K562 (cell line): ENCODE results near the gene SH3D21. TPM values are rescaled to one million over a fixed set of nuclear protein-coding genes. Genes with fewer than 3 reads are reported as not detected.

Experiments
- ARID3B ChIP-seq: fragments of 250-450 bp; sonication (Bioruptor Pico); IDR thresholded peaks from 2 replicates; pipeline ENCODE4 v1.4.0; 2020; ENCODE audit warnings: borderline replicate concordance
- BCL6 ChIP-seq: fragments of 250-450 bp; sonication (Bioruptor Pico); IDR thresholded peaks from 2 replicates; pipeline ENCODE4 v1.4.0; 2020
- BRCA1 ChIP-seq, 2 experiments: fragments of 450-650 bp in 1 of 2; sonication (generic) in 1 of 2; formaldehyde crosslinking in 1 of 2; IDR thresholded peaks; 2 replicates each; pipeline versions ENCODE4 v1.5.0 to v1.6.1; 2017 to 2020; ENCODE audit warnings: mild to moderate bottlenecking in 1 of 2, missing genetic modification reagents in 1 of 2
- CCNT2 ChIP-seq: IDR thresholded peaks from 2 replicates; pipeline ENCODE4 v1.6.1; 2011; ENCODE audit warnings: borderline replicate concordance, low read depth, mild to moderate bottlenecking, moderate library complexity, mixed read lengths, low read length; ENCODE audit not compliant: insufficient read length; ENCODE audit errors: extremely low read depth
- GATA2 ChIP-seq: sonication (generic); formaldehyde crosslinking; IDR thresholded peaks from 2 replicates; pipeline ENCODE4 v1.4.0; 2020; ENCODE audit warnings: mild to moderate bottlenecking, missing genetic modification reagents
- GTF2E2 ChIP-seq: fragments of 200-800 bp; sonication (Bioruptor generic); IDR thresholded peaks from 2 replicates; pipeline ENCODE4 v1.6.1; 2016; ENCODE audit warnings: missing genetic modification characterization, missing compliant biosample characterization
- HNRNPLL ChIP-seq: fragments of 200-400 bp; formaldehyde crosslinking; IDR thresholded peaks from 2 replicates; pipeline ENCODE4 v1.6.1; 2017; ENCODE audit warnings: low read length, low read depth, mild to moderate bottlenecking; ENCODE audit not compliant: poor library complexity, severe bottlenecking
- NEUROD1 ChIP-seq: fragments of 150-350 bp; IDR thresholded peaks from 2 replicates; pipeline ENCODE4 v1.6.1; 2014; ENCODE audit warnings: borderline replicate concordance, low read length, low read depth; ENCODE audit not compliant: partially characterized antibody
- NUFIP1 ChIP-seq: fragments of 450-650 bp; IDR thresholded peaks from 2 replicates; pipeline ENCODE4 v1.6.1; 2018; ENCODE audit not compliant: partially characterized antibody
- PHB2 ChIP-seq: fragments of 450-650 bp; IDR thresholded peaks from 2 replicates; pipeline ENCODE4 v1.6.1; 2017; ENCODE audit warnings: low read depth
- POLR2G ChIP-seq: fragments of 200-400 bp; formaldehyde crosslinking; IDR thresholded peaks from 2 replicates; pipeline ENCODE4 v1.6.1; 2017; ENCODE audit warnings: low read depth, mild to moderate bottlenecking, antibody characterized with exemption, low read length, moderate library complexity
- RBM25 ChIP-seq: fragments of 200-400 bp; formaldehyde crosslinking; IDR thresholded peaks from 2 replicates; pipeline ENCODE4 v1.6.1; 2018; ENCODE audit warnings: low read length, low read depth, moderate library complexity; ENCODE audit not compliant: severe bottlenecking
- SAFB2 ChIP-seq: fragments of 200-400 bp; formaldehyde crosslinking; IDR thresholded peaks from 2 replicates; pipeline ENCODE4 v1.6.1; 2018; ENCODE audit warnings: borderline replicate concordance, low read length, low read depth, moderate library complexity; ENCODE audit not compliant: severe bottlenecking
- SFPQ ChIP-seq: fragments of 200-400 bp; formaldehyde crosslinking; IDR thresholded peaks from 2 replicates; pipeline ENCODE4 v1.6.1; 2017; ENCODE audit warnings: mild to moderate bottlenecking, low read depth, low read length, moderate library complexity
- SLC30A9 ChIP-seq: fragments of 250-450 bp; sonication (Bioruptor Pico); IDR thresholded peaks from 2 replicates; pipeline ENCODE4 v1.8.0; 2022; ENCODE audit warnings: mild to moderate bottlenecking, moderate library complexity
- SMARCE1 ChIP-seq: fragments of 450-650 bp; IDR thresholded peaks from 2 replicates; pipeline ENCODE4 v1.7.1; 2016; ENCODE audit warnings: mild to moderate bottlenecking
- SNRNP70 ChIP-seq: fragments of 200-400 bp; formaldehyde crosslinking; optimal IDR thresholded peaks from 2 replicates; pipeline ENCODE3; 2017; ENCODE audit warnings: low read depth, low read length
- STAT5B ChIP-seq: fragments of 250-450 bp; sonication (Bioruptor Pico); IDR thresholded peaks from 2 replicates; pipeline ENCODE4 v1.8.0; 2021; ENCODE audit warnings: mild to moderate bottlenecking, inconsistent platforms
- TARDBP ChIP-seq: fragments of 450-650 bp; IDR thresholded peaks from 2 replicates; pipeline ENCODE4 v1.6.1; 2016
- USF2 ChIP-seq: sonication (generic); formaldehyde crosslinking; IDR thresholded peaks from 2 replicates; pipeline ENCODE4 v1.5.0; 2020; ENCODE audit warnings: missing genetic modification reagents
- ZBTB34 ChIP-seq: fragments of 250-450 bp; sonication (Bioruptor Pico); IDR thresholded peaks from 2 replicates; pipeline ENCODE4 v1.8.0; 2021; ENCODE audit warnings: mild to moderate bottlenecking, moderate library complexity
- ZKSCAN3 ChIP-seq: fragments of 250-450 bp; sonication (Bioruptor Pico); IDR thresholded peaks from 2 replicates; pipeline ENCODE4 v1.4.0; 2020
- ZNF133 ChIP-seq: fragments of 250-450 bp; sonication (Bioruptor Pico); IDR thresholded peaks from 2 replicates; pipeline ENCODE4 v1.4.0; 2020; ENCODE audit warnings: mild to moderate bottlenecking
- ZNF143 ChIP-seq: sonication (generic); formaldehyde crosslinking; IDR thresholded peaks from 2 replicates; pipeline ENCODE4 v1.9.0; 2022; ENCODE audit warnings: mild to moderate bottlenecking, missing genetic modification reagents
- ZNF224 ChIP-seq: sonication (generic); formaldehyde crosslinking; IDR thresholded peaks from 2 replicates; pipeline ENCODE4 v1.8.0; 2022; ENCODE audit warnings: mild to moderate bottlenecking, missing genetic modification reagents
- ZNF583 ChIP-seq: fragments of 250-450 bp; sonication (Bioruptor Pico); IDR thresholded peaks from 2 replicates; pipeline ENCODE4 v1.4.0; 2020
- polyA plus RNA-seq, 8 experiments: library from polyadenylated mRNA; depleted of rRNA in 4 of 8; stranded (reverse) in 5 of 8; unstranded in 3 of 8; fragments of >200 nt; fragmentation: Nextera tagmentation in 2 of 8; fragmentation: Illumina TruSeq in 1 of 8; extraction: Ambion mirVana in 2 of 8; extraction: Trizol in 1 of 8; gene quantifications; 2 replicates each; pipeline versions ENCODE4 v1.2.1 to v1.2.3, GENCODE V29; 2011 to 2014; ENCODE audit warnings: inconsistent platforms in 1 of 8, missing spikeins in 1 of 8
- total RNA-seq, 7 experiments: library from RNA; depleted of rRNA in 6 of 7; stranded (reverse); fragments of >200 nt in 6 of 7; fragmentation: Illumina TruSeq in 2 of 7; extraction: Trizol in 2 of 7; gene quantifications; 2 replicates each; pipeline versions ENCODE4 v1.2.1 to v1.2.3, GENCODE V29; 2011 to 2021; ENCODE audit warnings: low replicate concordance in 1 of 7

SH3D21 gene
- total and polyA plus RNA-seq, 9 of the 15 experiments (the other 6 are each of a cell fraction or from before 2014, with no cell fraction given), result 0.01 to 4.7 (median 1.8) TPM

- TF ChIP-seq CCNT2 (peak; percentile 73), ZBTB34 (CRISPR knock-in tag) (no peak), TARDBP (no peak), NUFIP1 (peak; percentile 51), SMARCE1 (peak; percentile 72), ZNF143 (no peak), POLR2G (no peak), BCL6 (CRISPR knock-in tag) (no peak), ARID3B (CRISPR knock-in tag) (no peak), USF2 (CRISPR knock-in tag) (no peak), ZNF583 (no peak), ZKSCAN3 (CRISPR knock-in tag) (no peak), SLC30A9 (CRISPR knock-in tag) (no peak), STAT5B (CRISPR knock-in tag) (no peak), SFPQ (no peak), SNRNP70 (no peak), SAFB2 (no peak), NEUROD1 (no peak), ZNF133 (CRISPR knock-in tag) (no peak), HNRNPLL (no peak), PHB2 (0 out of 2 replicates have a peak, but pooled peaks have one; percentile 28), GATA2 (CRISPR knock-in tag) (peak; percentile 64), BRCA1 (IDR thresholded peaks at IDR 0.05) (no peak), BRCA1 (CRISPR knock-in tag; IDR thresholded peaks at IDR 0.05) (no peak), RBM25 (no peak), ZNF224 (no peak), GTF2E2 (tag) (no peak)
Observed at GRCh38 chr1:36273024-36273423, 33.1 kb upstream of the SH3D21 start (continued).
